ENCODE results near the gene LHCGR. TPM values are rescaled to one million over a fixed set of nuclear protein-coding genes. Genes with fewer than 3 reads are reported as not detected.
"Not testable (repeated sequence)": the region's sequence is repeated elsewhere in the genome, so short reads cannot be mapped to it uniquely, and the experiment has no call there.

Gene LHCGR
- total RNA-seq, 1 experiment from 2014 or later, result not detected

DNA sequence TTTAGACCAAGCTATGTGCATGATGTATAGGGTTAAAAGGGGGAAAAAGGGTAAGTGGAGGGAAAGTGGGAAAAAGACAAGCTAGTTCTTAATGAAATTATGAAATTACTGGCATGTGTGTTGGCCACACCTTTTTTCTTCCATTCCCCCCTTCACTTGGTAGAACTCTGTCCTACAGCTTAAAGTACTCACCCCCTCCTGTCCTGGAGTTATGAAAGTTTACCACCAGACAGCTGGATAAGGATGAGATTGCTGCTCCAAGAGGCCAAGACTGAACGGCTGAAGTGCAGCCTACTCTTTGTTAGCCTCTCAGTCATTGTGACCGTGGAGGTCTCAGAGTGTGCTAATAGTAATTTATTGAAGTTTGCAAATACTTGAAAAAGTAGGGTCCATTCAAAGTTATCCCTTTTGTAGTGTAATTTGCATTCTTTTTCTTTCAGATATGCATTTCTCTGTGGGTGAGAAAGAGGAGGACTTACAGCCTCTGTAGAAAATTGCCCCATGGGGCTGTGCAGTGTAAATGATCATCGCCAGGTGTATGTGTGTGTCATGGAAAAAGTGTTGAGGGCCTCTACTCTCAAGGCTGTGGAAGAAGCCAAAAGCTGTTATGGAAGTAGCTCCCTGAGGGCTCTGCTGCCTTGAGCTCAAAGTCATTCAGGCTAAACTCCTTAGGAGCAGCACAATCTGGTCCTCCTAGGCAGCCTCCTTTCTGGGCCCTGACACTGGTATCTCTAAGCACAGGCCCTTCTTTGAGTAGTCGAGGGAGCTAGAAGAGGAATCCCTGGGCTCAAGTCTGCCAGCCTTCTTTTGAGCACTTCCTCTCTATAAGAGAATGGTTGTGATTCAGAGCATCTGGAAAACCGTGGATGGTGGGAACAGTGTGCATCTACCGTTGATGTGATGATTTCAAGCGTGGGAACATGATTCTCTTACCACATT is 46.2 kb downstream of the LHCGR start:
- DNase-seq (ENCODE audit: low read depth), result no peak

DNA sequence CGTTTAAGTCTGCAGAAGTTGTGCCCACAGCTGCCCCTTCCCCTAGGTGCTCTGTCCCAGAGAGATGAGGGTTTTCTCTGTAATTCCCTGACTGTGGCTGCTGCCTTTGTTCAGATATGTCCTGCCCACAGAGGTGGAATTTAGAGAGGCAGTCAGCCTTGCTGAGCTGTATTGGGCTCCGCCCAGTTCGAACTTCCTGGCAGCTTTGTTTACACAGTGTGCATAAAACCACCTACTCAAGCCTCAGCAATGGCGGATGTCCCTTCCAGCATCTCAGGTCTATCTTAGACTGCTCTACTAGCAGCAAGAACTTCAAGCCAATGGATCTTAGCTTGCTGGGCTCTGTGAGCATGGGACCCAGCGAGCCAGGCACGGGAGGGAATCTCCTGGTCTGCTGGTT is 48.1 kb downstream of the LHCGR start:
- no peak for DNase-seq (ENCODE audit: low read depth)

DNA sequence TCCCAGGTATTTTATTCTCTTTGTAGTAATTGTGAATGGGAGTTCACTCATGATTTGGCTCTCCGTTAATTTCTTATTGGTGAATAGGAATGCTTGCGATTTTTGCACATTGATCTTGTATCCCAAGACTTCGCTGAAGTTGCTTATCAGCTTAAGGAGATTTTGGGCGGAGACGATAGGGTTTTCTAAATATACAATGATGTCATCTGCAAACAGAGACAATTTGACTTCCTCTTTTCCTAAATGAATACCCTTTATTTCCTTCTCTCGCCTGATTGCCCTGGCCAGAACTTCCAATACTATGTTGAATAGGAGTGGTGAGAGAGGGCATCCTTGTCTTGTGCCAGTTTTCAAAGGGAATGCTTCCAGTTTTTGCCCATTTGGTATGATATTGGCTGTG is 51.9 kb downstream of the LHCGR start:
- not testable (repeated sequence) for DNase-seq (ENCODE audit: low read depth)

DNA sequence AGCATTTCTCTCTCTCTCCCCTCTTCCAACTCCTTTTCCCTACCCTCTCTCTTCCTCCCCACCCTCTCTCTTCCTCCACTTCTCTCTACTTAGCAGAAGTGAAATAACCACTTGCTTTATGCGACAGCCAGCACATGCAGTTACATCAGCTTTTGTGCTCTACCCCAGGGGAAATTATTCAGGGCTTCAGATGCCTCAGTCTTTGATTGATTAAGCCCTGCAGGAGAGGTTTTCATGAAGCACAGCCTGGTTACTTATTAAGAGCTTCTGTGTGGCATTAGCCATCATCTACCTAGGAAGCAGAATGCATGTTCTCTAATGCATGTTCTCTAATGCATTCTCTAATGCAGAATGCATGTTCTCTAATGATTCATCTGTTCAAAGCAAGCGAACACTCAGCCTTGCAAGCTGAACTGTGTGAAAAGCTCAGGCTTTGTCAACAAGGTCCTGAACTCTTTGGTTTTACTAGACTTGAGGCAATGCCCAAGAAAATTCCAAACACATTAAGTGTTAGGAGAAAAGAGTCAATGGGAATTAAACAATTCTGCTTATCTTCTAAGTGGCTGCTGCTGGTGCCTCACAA is 56.1 kb downstream of the LHCGR start:
- no peak for DNase-seq (ENCODE audit: low read depth)

DNA sequence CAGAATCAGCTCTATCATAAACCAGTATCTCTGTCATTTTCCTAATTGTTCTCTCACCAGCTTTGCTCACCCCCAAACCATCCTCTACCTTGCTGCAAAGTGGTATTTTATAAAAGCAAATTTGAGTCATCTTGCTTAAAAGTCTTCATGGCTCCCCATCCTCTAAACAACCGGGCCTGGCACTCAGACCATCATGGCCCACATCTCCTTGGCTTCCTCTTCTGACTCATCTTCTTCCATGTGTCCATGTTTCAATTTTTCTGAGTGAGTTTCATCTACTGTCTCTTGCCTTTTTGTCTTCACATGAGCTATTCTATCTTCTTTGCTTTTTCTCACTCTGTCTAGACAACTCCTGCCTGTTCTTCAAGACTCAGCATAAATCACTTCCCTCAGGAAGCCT is 58.6 kb downstream of the LHCGR start:
- DNase-seq (ENCODE audit: low read depth), result no peak

DNA sequence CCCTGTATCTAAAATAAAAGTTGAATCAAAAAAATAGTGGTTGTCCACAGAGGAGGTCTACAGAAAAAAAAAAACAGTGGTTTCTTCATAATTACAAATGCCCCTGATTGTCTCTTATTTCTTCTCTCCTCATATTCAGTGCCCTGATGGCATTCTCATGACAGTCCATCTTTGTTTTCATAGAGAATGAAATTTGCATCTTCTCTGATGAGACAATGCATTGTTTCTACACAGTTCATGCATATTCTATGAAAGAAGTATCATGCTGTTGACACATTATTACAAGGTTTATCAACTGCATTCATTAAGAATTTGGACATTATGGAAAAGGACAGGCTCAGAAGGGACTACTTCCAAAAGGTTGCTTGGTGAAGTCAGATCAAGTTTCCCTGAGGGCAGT is 59.5 kb downstream of the LHCGR start:
- DNase-seq (ENCODE audit: low read depth), result no peak

DNA sequence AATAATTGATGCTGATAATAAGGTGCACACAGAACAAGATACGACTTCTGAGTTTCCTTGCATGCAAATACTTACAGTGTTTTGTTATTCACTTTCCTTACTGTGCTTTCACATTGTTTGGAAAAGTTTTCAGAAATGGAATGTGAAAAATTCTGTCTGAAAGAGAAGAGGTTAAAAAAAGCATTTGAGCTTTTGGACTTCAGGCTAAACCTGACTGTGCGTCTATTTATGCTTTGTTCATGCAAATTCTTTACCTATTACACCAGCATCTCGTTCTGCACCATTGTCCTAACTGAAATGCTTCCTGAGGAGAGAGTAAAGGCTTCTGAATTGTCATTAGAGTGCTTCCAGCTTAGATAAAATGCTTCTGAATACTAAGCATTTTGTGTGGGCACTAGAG is 61.4 kb downstream of the LHCGR start:
- no peak for DNase-seq (ENCODE audit: low read depth)

DNA sequence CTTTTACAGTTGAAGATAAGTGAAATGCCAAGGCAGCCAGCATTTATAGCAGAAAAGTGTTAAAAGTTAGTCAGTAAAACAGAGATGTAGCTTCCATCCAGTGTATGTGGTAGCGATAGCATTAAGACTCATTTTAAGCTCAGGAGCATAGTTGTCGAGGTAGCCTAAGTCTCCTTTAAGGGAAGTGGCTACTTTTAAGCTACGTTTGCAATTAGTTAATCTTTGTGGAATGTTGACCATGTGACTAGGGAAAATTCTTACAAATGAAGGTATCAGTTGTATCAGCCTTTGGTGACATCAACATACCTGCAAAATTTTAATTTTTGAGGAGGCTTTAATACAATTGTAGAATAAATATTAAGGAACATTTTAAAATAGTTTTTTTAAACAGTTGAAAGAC is 61.9 kb downstream of the LHCGR start:
- no peak for DNase-seq (ENCODE audit: low read depth)

DNA sequence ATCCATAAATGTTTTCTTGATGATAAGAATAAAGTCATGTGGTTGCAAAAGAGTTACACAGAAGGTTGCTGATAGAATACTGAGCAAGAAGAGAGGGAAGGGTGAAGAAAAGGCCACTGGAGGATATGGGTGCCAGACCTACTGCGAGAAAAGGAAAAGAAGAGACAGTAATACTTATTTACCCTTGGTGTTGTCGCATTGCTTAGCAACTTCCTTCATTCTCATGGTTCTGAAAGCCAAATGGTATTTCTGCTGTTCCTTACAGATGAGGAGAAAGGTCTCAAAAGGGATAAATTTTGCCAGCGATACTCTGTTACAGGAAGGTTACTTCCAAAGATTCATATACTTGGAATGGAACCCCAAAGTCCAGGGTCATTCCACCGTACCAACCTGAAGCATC is 62.5 kb downstream of the LHCGR start:
- no peak for DNase-seq (ENCODE audit: low read depth)

DNA sequence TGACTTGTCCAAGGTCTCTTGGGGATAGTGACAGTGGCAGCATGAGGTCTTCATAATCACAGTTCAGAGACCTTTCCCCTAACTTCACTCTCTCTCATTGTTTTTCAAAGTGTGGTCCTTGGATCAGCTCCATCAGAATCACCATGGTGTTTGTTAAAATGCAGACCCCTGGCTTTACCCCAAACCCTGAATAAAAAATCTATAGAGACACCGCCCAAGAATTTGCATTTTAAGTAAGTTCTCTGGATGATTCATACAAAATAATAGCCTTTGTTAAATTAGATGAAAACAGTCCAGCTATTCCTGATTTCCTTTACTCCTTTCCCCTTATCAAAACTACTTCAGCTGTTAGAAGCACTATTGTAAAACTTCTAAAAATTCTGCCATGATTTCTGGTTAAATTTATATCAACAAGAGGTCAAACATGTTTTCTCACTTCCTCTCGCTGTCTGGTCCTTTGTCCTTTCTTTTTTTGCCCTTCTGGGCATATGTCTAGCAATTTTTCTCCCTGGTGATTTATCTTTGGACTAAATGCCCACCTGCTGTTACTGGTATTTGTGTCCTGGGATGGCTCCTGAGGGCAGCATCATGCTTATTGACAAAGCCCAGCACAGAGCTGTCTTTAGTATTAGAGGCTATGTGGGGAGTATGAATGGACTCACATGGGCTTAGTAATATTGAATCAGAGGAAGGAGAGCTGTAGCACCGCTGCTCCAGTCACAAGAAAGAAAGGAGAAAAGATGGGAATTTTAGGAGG is 63.4 kb downstream of the LHCGR start:
- no peak for DNase-seq (ENCODE audit: low read depth)

DNA sequence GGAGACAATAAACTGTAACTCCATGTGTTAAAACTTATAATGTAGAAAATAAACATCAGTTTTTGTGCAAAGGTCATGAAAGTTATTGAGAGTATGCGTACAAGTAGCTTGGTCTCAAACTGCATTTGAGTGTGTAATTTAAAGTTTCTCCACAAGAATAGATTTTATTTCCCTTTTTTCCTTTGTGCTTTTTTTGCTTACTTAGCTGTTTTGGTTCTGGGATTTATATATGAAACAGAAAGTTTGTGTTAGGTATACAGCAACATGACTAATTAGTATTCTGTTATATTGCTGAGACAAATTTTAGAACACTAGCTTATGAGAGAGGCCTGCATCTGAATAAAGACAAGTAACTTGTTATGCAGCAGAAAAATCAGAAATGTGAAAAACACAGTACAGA is 70.4 kb downstream of the LHCGR start:
- no peak for DNase-seq (ENCODE audit: low read depth)

DNA sequence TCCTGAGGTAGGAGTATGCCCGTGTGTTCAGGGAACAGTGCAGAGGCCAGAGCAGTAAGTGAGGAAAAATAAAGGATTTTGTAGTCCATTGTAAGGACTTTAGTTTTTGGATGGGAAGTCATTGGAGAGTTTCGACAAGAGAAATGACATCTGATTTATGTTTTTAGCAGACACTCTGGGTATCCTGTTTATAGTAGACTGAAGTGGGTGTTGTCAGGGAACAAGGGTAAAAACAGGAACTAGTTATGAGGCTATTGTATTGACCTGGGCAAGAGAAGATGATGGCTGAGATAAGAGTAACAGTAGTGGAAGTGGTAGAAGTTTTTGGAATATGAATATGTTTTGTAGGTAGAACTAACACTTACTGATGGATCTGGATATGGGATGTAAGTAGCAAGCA is 78.1 kb downstream of the LHCGR start:
- no peak for DNase-seq (ENCODE audit: low read depth)

DNA sequence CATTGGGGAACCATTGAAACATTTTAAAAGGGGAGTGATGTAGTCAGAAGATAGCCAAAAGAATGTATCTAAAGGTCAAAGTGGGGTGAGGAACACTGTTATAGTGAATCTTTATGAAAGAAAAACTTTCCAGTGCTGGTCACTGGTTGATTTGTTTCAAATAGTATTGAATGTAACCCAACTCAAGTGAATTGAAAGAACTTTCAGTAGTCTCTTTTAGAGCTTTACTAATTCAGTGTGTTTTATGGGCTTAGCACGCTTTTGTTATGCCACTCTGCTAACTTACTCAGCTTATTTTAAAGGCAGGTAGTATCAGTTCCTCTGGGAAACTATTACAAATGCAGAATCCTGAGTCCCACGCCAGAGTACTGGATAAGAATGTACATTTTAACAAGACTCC is 80.6 kb downstream of the LHCGR start:
- DNase-seq (ENCODE audit: low read depth), result no peak

DNA sequence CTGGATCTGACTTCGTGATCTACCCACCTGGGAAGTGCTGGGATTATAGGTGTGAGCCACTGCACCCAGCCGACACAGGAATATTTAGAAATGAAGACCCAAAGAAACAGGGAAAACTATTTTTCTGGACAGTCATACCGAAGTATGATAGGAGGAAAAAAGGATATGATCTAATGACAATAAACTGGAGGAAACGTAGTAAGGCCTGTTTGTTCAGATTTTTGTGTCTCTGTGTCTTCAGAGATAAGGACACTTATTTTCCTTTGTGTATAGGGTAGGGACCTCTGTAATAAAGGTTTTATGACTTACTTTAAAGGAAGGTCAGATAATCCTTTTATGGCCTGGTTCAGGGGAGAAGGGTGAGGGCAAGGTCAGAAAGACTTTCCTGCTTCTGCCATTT is 81.9 kb downstream of the LHCGR start:
- DNase-seq (ENCODE audit: low read depth), result no peak

DNA sequence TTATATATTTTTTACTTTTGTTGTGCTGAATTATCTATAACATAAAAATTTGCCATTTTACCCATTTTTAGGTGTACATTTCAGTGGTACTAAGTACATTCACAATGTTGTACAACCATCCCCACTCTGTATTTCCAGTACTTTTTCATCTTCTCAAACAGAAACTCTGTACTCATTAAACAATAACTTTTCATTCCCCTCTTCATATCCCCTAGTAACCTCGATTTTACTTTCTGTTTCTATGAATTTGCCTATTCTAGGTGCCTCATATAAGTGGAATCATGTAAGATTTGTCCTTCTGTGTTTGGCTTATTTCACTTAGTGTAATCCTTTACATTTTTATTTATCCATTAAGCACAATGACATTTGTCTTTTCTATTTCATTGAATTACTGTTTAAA is 86.5 kb downstream of the LHCGR start:
- DNase-seq (ENCODE audit: low read depth), result no peak

DNA sequence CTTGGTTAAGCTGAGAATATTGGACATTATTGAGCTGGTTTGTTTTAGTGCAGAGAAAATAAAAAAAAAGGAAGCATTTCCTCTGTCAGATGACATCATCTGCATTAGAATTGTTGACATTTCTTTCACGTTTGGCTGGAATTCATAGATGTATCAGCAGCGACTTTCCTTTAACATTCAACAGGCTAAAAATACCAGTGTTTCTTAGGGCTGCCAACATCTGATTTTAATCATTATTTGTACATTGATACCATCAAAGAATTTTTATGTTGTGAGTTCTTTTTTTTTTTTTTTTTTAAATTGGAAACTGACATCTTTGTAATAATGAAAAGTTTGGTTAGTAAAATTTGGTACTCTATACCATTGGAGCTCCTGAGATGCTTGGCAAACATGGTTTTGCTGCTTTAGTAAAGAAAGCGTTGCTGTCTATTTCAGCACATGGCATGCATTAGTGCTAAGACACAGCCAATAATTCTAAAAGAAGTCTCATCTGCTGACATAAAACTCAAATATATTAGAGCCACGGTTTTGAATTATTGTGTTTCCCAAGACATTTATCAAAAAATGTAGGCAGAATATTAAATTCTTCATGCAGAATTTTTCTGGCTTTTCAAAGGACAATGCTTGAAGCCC is 104.2 kb downstream of the LHCGR start:
- no peak for DNase-seq (ENCODE audit: low read depth)

DNA sequence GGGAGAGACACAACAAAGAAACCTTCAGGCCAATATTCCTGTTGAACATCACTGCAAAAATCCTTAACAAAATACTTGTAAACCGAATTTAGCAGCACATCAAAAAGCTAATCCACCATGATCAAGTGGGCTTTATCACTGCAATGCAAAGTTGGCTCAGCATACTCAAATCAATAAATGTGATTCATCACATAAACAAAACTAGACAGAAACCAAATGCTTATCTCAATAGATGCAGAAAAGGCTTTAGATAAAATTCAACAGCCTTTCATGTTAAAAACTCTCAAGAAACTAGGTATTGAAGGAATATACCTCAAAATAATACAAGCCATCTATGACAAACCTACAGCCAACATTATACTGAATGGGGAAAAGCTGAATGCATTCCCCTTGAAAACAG is 117.3 kb downstream of the LHCGR start:
- no peak for DNase-seq (ENCODE audit: low read depth)

Other genes with a start within 250 kb of the LHCGR start
- gene STON1, start 225.6 kb downstream of the LHCGR start, total RNA-seq (2014; rRNA removed; shearing (Covaris generic)), result 6.7 and 7.0 TPM in 2 replicates
- 0.29 and 0.60 TPM in 2 replicates for gene GTF2A1L, start 137.9 kb downstream of the LHCGR start, total RNA-seq (2014; rRNA removed; shearing (Covaris generic))